PC-3 (cell line): Measurements from ENCODE around the gene ILKAP. TPM values are rescaled to one million over a fixed set of nuclear protein-coding genes. Genes with fewer than 3 reads are reported as not detected.

ENCODE experiments used
- ATAC-seq: fragments of 200-7000 bp; cut with Tn5 transposase; 2 replicates; pipeline ENCODE4 v1.9.1; 2020; ENCODE audit warnings: mild to moderate bottlenecking, moderate library complexity
- BruUV-seq: library from RNA; stranded (reverse); fragments of 400-500 nt; replicated peaks from 2 replicates; lab custom pipeline; 2021; lab: Mats Ljungman, UMichigan
- CTCF ChIA-PET: fragments of 300-600 bp; sonication (Branson Sonifier 250); formaldehyde crosslinking; loops from one replicate; lab custom pipeline; 2022; ENCODE audit warnings: antibody characterized with exemption; lab: Charles Lee
- POLR2A ChIA-PET: fragments of 300-600 bp; sonication (Branson Sonifier 250); formaldehyde crosslinking; loops from one replicate; lab custom pipeline; 2022; ENCODE audit warnings: antibody characterized with exemption; ENCODE audit not compliant: unreplicated experiment; lab: Charles Lee
- DNase-seq: peaks from one replicate; pipeline ENCODE4 v3.0.0-alpha.2; 2015
- H2AFZ ChIP-seq: fragments of 300-600 bp; sonication (generic); 2 replicates; pipeline ENCODE4 v1.6.0; 2016; ENCODE audit warnings: antibody characterized with exemption, low read length
- H3F3A ChIP-seq: fragments of 300-600 bp; sonication (generic); one replicate; pipeline ENCODE4 v1.6.0; 2017; ENCODE audit warnings: antibody characterized with exemption, low read length, control low read depth, mild to moderate bottlenecking; ENCODE audit not compliant: unreplicated experiment
- H3K27ac ChIP-seq: fragments of 300-600 bp; sonication (generic); 2 replicates; pipeline ENCODE4 v1.5.1; 2016; ENCODE audit warnings: mild to moderate bottlenecking, low read length
- H3K27me3 ChIP-seq: fragments of 300-600 bp; sonication (generic); 2 replicates; pipeline ENCODE4 v1.6.1; 2016; ENCODE audit warnings: low read length, mixed read lengths
- H3K36me3 ChIP-seq: fragments of 300-600 bp; sonication (generic); 2 replicates; pipeline ENCODE4 v1.6.1; 2016; ENCODE audit warnings: low read depth, mixed run types, low read length, mixed read lengths
- H3K4me1 ChIP-seq: fragments of 300-600 bp; sonication (generic); 2 replicates; pipeline ENCODE4 v1.5.1; 2016; ENCODE audit warnings: low read length; ENCODE audit not compliant: insufficient read depth
- H3K4me2 ChIP-seq: fragments of 300-600 bp; sonication (generic); 2 replicates; pipeline ENCODE4 v1.6.0; 2016; ENCODE audit warnings: low read length
- H3K4me3 ChIP-seq: fragments of 300-600 bp; sonication (generic); 2 replicates; pipeline ENCODE4 v1.5.1; 2016; ENCODE audit warnings: mild to moderate bottlenecking, low read length, mixed read lengths
- H3K79me2 ChIP-seq: fragments of 300-600 bp; sonication (generic); 2 replicates; pipeline ENCODE4 v1.6.1; 2017; ENCODE audit warnings: low read length, mixed read lengths
- H3K9ac ChIP-seq: fragments of 300-600 bp; sonication (generic); 2 replicates; pipeline ENCODE4 v1.6.0; 2016; ENCODE audit warnings: mild to moderate bottlenecking, low read length
- H3K9me2 ChIP-seq: fragments of 300-600 bp; sonication (generic); replicated peaks from 2 replicates; pipeline ENCODE4 v1.6.1; 2016; ENCODE audit warnings: mixed run types, low read length, mixed read lengths
- H3K9me3 ChIP-seq: fragments of 300-600 bp; sonication (generic); 2 replicates; pipeline ENCODE4 v1.6.1; 2016; ENCODE audit warnings: low read length, mixed read lengths
- H4K20me1 ChIP-seq: fragments of 300-600 bp; sonication (generic); 2 replicates; pipeline ENCODE4 v1.6.1; 2016; ENCODE audit warnings: low read length, mixed read lengths
- EZH2 ChIP-seq: fragments of 300-600 bp; sonication (generic); IDR thresholded peaks from one replicate; pipeline ENCODE4 v1.6.1; 2017; ENCODE audit warnings: antibody characterized with exemption, mild to moderate bottlenecking, low read length; ENCODE audit not compliant: unreplicated experiment
- EZH2phosphoT487 ChIP-seq: fragments of 300-600 bp; sonication (generic); IDR thresholded peaks from 2 replicates; pipeline ENCODE4 v1.6.1; 2018; ENCODE audit warnings: mild to moderate bottlenecking, antibody characterized with exemption, low read length, borderline replicate concordance
- intact Hi-C: fragments of 100-400 bp; cut with micrococcal nuclease; formaldehyde crosslinking; loops from 2 replicates; pipeline ENCODE4 v1.9.0; 2023
- total RNA-seq: library from RNA; depleted of rRNA; stranded (reverse); fragments of >200 nt; gene quantifications from 2 replicates; pipeline ENCODE4 v1.2.3, GENCODE V29; 2014
- TF ChIP-seq, protein P1 (sequence below): fragments of 300-600 bp; sonication (generic); conservative IDR thresholded peaks from 2 replicates; pipeline ENCODE4 v1.5.1; 2017; ENCODE audit warnings: antibody characterized with exemption, low read depth, mild to moderate bottlenecking, low read length

The ILKAP gene
- total RNA-seq, 1 experiment from 2014 or later: 30.7 TPM

DNA sequence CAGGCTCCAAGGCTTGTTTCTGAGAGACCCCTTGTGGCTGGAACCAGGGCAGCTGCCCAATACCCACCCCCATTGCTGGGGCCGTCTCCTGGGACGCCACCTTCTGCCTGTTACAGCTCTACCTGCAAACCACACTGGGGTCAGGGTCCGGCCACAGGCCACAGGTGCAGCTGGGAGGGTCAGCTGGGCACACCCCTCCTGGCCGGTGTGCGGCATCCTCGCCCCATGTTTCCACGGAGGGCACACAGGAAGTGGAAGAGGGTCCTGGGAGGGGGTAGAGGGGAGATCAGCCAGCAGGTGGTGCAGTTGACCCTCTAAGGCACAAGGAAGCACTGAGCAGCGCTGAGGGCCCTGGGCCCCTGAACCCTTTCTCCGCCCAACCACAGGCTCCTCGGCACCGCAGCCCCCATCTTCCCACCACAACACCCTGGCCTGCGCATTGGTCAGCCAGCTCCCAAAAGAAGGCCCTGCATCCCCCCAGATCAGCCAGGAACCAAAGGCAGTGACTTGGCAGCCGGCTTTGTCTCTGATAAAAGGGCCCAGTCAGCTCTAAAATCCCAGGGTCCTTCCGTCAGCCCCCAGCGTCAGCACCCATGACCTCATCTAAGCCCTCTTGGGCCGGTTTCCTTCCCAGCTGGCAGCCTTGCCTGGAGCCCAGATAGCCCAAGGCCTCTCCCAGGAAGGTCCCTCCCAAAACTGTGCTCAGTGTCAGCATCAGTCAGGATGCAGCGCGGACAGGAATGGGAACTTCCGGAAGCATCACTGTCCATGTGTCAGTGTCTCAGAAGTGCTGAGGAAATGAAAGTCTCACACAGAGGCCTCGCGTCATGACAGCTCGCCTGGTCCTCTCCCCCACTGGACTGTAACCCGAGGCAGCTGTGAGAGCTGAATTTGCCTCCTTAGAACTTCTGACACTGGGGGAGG lies 43.0 kb downstream of the ILKAP start:
- no peaks in the 10 kb centered on the region for H3K9me3 ChIP-seq
- BruUV-seq: no TSS peak
- H3K9ac ChIP-seq: no peak overlapping the region
- H3K9me2 ChIP-seq: no peaks in the 10 kb centered on the region
- intact Hi-C loops: no loop called here
- no peak overlapping the region for H3K27ac ChIP-seq
- TF ChIP-seq, protein P1, sequence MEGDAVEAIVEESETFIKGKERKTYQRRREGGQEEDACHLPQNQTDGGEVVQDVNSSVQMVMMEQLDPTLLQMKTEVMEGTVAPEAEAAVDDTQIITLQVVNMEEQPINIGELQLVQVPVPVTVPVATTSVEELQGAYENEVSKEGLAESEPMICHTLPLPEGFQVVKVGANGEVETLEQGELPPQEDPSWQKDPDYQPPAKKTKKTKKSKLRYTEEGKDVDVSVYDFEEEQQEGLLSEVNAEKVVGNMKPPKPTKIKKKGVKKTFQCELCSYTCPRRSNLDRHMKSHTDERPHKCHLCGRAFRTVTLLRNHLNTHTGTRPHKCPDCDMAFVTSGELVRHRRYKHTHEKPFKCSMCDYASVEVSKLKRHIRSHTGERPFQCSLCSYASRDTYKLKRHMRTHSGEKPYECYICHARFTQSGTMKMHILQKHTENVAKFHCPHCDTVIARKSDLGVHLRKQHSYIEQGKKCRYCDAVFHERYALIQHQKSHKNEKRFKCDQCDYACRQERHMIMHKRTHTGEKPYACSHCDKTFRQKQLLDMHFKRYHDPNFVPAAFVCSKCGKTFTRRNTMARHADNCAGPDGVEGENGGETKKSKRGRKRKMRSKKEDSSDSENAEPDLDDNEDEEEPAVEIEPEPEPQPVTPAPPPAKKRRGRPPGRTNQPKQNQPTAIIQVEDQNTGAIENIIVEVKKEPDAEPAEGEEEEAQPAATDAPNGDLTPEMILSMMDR: peak; percentile 34; the same call in 1 of the 2 replicates
- TF ChIP-seq EZH2phosphoT487: no peak
- H3K79me2 ChIP-seq: no peaks in the 10 kb centered on the region
- H2AFZ ChIP-seq: no peak overlapping the region
- no peaks in the 10 kb centered on the region for H3K4me1 ChIP-seq
- H3K27me3 ChIP-seq: no peaks in the 10 kb centered on the region
- ChIA-PET CTCF (no interaction called here), POLR2A (no interaction called here)
- H3K4me2 ChIP-seq: no peak overlapping the region
- ATAC-seq: no peak
- no peak overlapping the region for H3K4me3 ChIP-seq
- no peaks in the 10 kb centered on the region for H4K20me1 ChIP-seq
- H3F3A ChIP-seq: no peaks in the 10 kb centered on the region
- no peak for DNase-seq
- H3K36me3 ChIP-seq: no peaks in the 10 kb centered on the region; the same call in 1 of the 2 replicates

DNA sequence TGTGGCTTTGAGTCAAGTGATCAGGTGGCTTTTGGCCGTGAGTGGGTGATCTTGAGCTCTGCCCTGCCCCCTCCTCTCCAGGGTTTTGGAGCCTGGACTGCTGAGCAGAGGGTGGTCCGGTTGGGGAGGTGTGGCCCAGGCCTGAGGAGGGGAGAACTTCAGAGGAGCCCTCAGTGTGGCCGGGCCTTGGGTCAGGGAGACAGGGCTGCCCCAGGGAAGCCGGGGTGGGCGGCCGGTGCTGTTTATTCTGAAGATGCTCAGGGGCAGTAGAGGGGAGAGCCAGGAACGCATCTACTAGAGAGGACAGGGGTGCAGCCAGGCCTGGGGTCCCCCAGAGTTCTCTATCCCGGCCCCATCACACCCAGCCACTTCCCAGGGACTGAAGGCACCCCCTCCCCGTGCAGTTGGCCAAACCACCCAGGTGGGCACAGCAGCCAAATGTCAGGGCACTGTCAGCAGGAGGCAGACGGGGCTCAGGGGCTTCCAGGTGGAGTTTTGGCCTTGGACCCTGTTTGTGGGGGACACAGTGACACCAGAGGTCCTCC lies 43.8 kb downstream of the ILKAP start:
- CTCF ChIA-PET: no interaction called here
- peak overlapping the region; percentile 76 for H3K4me2 ChIP-seq
- POLR2A ChIA-PET: no interaction called here
- peak overlapping the region; percentile 63 for H3K4me3 ChIP-seq
- H3K4me1 ChIP-seq: no peaks in the 10 kb centered on the region
- TF ChIP-seq, protein P1: no peak
- TF ChIP-seq EZH2phosphoT487 (no peak), EZH2 (no peak)
- no peaks in the 10 kb centered on the region for H3F3A ChIP-seq
- no peaks in the 10 kb centered on the region for H3K79me2 ChIP-seq
- H2AFZ ChIP-seq: peak overlapping the region; percentile 45; the same call in 1 of the 2 replicates
- no peaks in the 10 kb centered on the region for H3K27me3 ChIP-seq
- H4K20me1 ChIP-seq: no peaks in the 10 kb centered on the region
- DNase-seq (no peak), ATAC-seq (no peak)
- no TSS peak for BruUV-seq
- no peak overlapping the region for H3K9ac ChIP-seq
- intact Hi-C loops: no loop called here
- no peaks in the 10 kb centered on the region for H3K9me3 ChIP-seq
- no peaks in the 10 kb centered on the region for H3K9me2 ChIP-seq
- H3K27ac ChIP-seq: no peak overlapping the region
- no peaks in the 10 kb centered on the region; the same call in 1 of the 2 replicates for H3K36me3 ChIP-seq
